ENCODE measurements around the gene CHCHD6.

The CHCHD6 gene

GRCh38 chr3:126985132-126985985, 281.3 kb downstream of the CHCHD6 start:
- no peak for FAIRE-seq
- DNase-seq (ENCODE audit: insufficient read length, low spot score), result no peak

DNA sequence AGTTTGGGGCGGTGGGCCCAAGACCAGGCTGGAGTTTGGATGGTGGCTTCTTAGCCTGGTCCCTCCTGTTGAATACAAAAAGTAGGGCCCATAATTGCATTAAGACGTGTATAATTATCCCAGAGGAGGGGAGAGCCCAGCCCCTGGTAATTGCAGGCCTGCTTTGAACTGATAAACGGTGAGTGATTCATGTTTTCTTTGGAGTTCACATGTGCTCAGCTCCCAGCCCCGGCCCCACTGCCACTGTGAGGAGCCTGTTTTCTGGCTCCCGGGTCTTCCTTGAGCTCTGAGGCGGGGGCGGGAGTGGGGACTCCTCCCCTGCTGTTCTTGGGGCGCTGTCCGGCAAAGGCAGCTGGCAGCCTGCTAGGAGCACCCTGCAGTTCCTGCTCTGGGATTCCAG, 282.0 kb downstream of the CHCHD6 start:
- no peak for DNase-seq (ENCODE audit: insufficient read length, low spot score)
- no peak for FAIRE-seq

DNA sequence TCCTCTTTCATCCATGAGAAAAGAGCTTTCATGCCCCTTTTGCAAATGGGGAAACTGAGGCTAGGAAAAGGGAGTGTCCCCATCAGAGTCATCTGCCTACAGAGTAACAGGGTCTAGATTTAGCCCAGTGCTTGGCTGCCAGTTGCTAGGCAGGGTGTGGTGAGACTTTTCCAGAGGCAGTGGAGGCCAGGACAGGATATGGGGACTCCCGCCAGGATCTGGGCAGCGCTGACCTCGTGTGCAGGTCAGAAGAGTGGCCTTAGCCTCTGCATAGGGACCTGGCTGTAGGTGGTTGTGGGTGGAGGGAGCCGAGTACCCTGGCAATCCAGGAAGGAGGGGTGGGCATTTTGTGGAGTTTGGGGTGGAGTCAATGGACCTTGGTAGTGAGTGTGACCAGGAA, 283.1 kb downstream of the CHCHD6 start:
- DNase-seq (ENCODE audit: insufficient read length, low spot score) (no peak), FAIRE-seq (no peak)

DNA sequence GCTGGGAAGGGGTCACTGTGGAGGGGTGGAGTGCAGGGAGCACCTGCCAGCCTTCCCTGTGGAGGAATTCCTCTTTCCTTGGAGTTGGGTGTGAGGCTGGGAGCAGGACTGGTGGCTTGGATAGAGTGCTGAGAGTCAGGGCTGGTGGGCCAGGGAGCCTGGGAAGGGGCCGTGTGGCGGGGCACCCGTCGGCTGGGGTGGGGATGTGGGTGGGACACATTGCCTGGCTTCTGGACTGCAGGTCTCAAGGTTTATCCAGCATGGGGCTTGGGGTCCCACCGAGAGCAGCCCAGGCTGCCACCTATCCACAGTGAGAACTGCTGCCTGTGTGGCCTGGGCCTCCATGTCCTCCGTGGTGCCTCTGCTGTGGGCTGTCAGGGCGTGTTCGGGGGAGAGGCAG, 283.6 kb downstream of the CHCHD6 start:
- no peak for DNase-seq (ENCODE audit: insufficient read length, low spot score)
- FAIRE-seq, result no peak

- no peak for DNase-seq (ENCODE audit: insufficient read length, low spot score)
- FAIRE-seq, result no peak
Measured at GRCh38 chr3:126988451-126989021, 284.5 kb downstream of the CHCHD6 start.

- FAIRE-seq, result no peak
- DNase-seq (ENCODE audit: insufficient read length, low spot score), result no peak
Measured at GRCh38 chr3:126989316-126990023, 285.4 kb downstream of the CHCHD6 start.

DNA sequence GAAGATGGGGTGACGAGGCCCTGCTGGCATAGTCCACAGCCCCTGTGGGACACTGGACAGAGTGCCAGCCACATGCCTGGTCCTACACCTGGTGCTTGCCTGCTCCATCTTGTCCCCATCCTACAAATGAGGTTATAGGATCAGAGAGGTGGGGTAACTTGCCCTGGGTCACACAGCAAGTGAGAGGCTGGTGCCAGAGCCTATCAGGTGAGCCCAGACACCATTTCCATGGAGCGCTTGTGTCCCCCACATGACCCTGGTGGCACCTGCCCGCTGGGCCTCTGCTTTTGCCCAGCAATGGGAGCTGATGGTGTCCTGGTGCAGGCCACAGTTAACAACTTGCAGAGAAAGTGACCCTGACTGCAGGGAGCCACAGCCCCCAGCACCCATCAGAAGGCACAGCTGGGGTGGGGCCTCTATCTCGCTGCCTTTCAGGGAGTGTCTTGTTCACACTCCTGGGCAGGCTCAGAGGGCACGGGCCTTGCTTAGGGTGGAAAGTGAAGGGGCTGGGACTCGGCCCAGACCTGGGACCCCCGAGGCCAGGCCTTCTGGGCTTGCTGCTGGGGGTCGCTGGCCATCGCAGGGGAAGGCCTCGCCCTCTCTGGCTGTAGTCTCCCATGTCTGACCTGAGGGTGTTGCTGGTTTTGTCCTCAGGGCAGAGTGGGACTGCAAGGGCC, 286.1 kb downstream of the CHCHD6 start:
- DNase-seq (ENCODE audit: insufficient read length, low spot score), result no peak
- FAIRE-seq, result no peak

DNA sequence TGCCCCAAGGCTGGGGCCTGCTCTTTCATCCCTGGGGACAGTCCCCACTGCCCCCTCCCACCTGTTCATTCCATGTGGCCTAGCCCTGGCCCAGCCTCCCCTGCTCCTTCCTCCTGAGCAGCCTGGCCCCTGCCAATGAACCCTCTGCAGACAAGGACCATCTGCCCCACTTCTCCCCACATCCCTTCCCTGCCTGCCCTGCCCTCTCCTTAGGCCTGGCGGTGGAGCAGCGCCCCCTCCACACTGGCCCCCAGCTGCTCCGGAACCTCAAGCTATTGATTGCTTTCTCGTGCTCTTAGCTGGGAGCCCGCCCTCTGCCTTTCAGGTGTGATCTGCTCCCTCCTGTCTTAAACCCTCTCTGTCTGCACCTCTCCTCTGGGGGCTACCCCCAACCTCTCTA, 286.9 kb downstream of the CHCHD6 start:
- FAIRE-seq (no peak), DNase-seq (ENCODE audit: insufficient read length, low spot score) (no peak)

GRCh38 chr3:126991366-126992200, 287.5 kb downstream of the CHCHD6 start:
- DNase-seq (ENCODE audit: insufficient read length, low spot score), result no peak
- no peak for FAIRE-seq

DNA sequence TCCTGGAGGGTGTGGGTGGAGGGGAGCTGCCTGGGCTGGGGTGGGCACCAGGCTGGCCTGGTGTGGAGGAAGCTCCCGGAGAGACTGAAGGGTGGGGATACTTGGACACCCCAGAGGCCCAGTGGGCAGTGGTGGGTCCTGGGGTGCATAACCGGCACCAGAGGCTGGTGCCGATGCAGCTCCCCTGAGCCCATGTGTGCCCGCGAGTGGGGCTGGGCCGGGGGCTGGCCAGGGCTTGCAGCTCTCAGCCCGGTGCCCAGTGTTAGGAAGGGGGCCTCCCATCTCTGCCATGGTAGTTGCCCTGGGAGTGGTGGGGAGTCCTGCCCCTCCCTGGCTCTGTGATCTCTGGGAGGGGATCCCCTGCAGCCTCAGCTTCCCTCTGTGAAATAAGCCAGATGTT, 288.2 kb downstream of the CHCHD6 start:
- FAIRE-seq (no peak), DNase-seq (ENCODE audit: insufficient read length, low spot score) (no peak)

DNA sequence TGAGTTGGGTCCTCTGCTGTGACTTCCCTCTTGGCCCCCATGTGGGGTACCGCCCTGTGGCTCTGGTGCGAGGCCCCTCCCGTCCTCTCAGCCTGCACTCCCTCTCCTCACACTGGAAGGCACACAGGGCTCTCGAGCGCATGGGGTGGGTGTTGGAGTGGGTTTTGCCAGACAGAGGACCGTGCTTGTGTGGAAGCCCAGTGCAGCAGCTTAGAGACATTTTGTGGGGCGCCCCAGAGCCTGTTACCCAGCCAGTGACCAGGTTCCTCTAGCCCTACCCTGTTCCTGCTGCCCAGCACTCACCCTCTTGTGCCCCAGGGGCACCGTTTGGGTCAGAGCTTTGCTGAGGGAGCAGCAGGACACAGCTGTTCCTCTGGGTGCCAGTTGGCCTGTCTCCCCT, 288.7 kb downstream of the CHCHD6 start:
- FAIRE-seq (no peak), DNase-seq (ENCODE audit: insufficient read length, low spot score) (no peak)

- FAIRE-seq, result no peak
- no peak for DNase-seq (ENCODE audit: insufficient read length, low spot score)
Measured at GRCh38 chr3:126993436-126993835, 289.4 kb downstream of the CHCHD6 start.

GRCh38 chr3:126994661-126995245, 290.7 kb downstream of the CHCHD6 start:
- FAIRE-seq (no peak), DNase-seq (ENCODE audit: insufficient read length, low spot score) (no peak)

DNA sequence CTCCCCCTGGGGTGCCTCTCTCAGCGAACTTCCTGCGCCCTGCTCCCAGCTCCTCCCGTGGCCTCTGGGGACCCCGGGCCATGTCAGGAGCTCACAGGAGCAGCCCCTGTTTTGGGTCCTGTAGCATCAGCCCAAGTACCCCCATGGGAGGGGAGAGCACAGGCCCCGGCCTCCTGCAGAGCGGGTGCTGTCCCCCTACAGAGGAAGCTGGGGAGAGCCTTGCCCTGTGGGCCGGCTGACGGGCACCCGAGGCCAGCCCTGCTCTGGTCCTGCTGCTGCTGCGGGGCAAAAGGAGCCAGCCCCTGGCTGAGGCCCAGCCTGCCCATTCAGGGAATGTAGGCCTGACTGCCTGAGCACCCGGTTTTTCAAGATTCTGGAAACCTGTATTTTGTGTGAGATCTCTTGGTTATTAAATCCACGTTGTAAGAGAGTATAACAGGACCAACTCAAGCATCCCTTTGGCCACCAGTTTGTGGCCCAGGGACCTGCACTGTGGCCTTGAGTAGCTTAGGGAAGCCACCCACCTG, 291.3 kb downstream of the CHCHD6 start:
- no peak for FAIRE-seq
- no peak for DNase-seq (ENCODE audit: insufficient read length, low spot score)

GRCh38 chr3:126995926-126996512, 292.0 kb downstream of the CHCHD6 start:
- no peak for FAIRE-seq
- DNase-seq (ENCODE audit: insufficient read length, low spot score), result no peak

DNA sequence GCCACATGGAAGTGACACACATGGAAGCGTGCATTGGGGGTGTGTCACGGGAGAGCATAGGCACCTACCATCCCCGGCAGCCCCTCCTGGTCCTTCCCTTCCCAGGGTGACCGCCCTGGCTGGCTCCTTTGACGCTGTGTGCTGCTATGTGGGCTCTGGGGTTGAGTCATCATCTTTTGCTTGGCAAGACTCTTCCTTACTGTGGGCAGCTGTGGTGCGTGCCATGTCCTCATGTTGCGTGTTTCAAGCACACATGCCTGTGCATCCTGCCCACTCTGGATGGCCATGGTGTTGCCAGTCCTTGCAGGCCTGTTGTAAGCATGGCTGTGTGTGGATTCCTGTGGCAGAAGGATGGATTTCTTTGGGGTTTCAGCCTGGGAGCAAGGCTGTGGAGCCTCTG, 292.9 kb downstream of the CHCHD6 start:
- DNase-seq (ENCODE audit: insufficient read length, low spot score), result no peak
- no peak for FAIRE-seq

GRCh38 chr3:126997455-126998038, 293.5 kb downstream of the CHCHD6 start:
- FAIRE-seq (no peak), DNase-seq (ENCODE audit: insufficient read length, low spot score) (no peak)

- no peak for DNase-seq (ENCODE audit: insufficient read length, low spot score)
- no peak for FAIRE-seq
Measured at GRCh38 chr3:126998320-126998719, 294.3 kb downstream of the CHCHD6 start.

DNA sequence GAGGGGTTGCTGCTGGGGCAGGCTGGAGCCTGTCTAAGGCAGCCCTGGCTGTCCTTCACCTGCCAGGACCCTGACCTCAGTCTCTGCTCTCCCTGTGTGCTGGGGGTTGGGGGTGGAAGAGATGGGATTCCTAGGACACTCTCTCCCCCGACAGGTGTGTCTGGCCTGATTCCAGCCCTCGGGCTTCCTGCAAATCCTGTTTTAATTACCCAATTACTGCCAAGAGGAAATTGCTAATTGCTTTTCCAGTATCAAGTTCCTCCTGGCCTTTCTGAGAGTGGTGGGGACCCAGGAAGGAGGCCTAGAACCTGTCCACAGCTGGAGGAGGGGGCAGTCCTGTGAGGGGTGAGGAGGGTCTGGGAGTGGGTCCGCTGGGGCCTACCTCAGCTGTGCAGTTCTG, 294.7 kb downstream of the CHCHD6 start:
- DNase-seq (ENCODE audit: insufficient read length, low spot score) (no peak), FAIRE-seq (no peak)

All from GM19239 (cell line).